ENCODE data around the gene VGLL4.

DNA sequence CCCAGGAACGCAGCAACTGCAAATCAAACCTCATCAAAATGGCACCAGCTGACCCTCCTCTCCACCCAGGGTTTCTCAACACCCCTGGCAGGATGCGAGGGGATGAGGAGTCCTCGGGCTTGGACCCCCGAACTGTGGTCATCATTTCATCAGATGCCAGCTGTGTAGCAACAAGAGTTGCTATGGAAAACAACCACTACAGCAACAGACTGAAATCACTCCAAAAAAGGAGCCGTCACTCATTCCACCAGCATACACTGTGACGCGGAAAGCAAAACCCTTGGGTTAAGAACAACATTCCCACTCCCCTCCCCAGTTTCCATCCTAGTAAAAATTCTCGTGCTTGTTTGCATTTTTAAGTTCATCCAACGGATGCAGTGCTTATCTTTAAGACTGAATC is 40.1 kb downstream of the VGLL4 start:
- TF ChIP-seq, protein P1, sequence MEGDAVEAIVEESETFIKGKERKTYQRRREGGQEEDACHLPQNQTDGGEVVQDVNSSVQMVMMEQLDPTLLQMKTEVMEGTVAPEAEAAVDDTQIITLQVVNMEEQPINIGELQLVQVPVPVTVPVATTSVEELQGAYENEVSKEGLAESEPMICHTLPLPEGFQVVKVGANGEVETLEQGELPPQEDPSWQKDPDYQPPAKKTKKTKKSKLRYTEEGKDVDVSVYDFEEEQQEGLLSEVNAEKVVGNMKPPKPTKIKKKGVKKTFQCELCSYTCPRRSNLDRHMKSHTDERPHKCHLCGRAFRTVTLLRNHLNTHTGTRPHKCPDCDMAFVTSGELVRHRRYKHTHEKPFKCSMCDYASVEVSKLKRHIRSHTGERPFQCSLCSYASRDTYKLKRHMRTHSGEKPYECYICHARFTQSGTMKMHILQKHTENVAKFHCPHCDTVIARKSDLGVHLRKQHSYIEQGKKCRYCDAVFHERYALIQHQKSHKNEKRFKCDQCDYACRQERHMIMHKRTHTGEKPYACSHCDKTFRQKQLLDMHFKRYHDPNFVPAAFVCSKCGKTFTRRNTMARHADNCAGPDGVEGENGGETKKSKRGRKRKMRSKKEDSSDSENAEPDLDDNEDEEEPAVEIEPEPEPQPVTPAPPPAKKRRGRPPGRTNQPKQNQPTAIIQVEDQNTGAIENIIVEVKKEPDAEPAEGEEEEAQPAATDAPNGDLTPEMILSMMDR (IDR thresholded peaks at IDR 0.05), result no peak
- peak; percentile 38 to 89 (median 89) for TF ChIP-seq POLR2AphosphoS5 (IDR thresholded peaks at IDR 0.05)
